PFSK-1 (cell line): Measurements from ENCODE around the gene NUDT8.

Experiments
- FOXP2 ChIP-seq: optimal IDR thresholded peaks from 2 replicates; pipeline ENCODE3; 2011; ENCODE audit warnings: borderline replicate concordance, control low read depth, inconsistent platforms; ENCODE audit not compliant: insufficient read depth; ENCODE audit errors: extremely low read length, extremely low read depth
- POLR2AphosphoS5 ChIP-seq: IDR thresholded peaks from 2 replicates; pipeline ENCODE4 v1.6.1; 2012; ENCODE audit warnings: low read depth, mild to moderate bottlenecking, control low read depth, low read length, moderate library complexity
- REST ChIP-seq, 2 experiments: IDR thresholded peaks; 2 replicates each; pipeline versions ENCODE4 v1.6.1 to v1.8.0; 2011 to 2012; ENCODE audit warnings: low read depth in 2 of 2, low read length in 2 of 2, control low read depth in 1 of 2, inconsistent platforms in 1 of 2, mild to moderate bottlenecking in 1 of 2, moderate library complexity in 1 of 2; ENCODE audit not compliant: insufficient read depth in 1 of 2
- SIN3A ChIP-seq: IDR thresholded peaks from 2 replicates; pipeline ENCODE4 v1.6.1; 2012; ENCODE audit warnings: mild to moderate bottlenecking, low read length, moderate library complexity, borderline replicate concordance; ENCODE audit not compliant: insufficient read depth
- TAF1 ChIP-seq: IDR thresholded peaks from 2 replicates; pipeline ENCODE4 v1.6.1; 2012; ENCODE audit warnings: low read length, control low read depth, borderline replicate concordance; ENCODE audit not compliant: insufficient read depth

The NUDT8 gene

GRCh38 chr11:67586568-67587250, 43.0 kb downstream of the NUDT8 start:
- TF ChIP-seq TAF1 (no peak), POLR2AphosphoS5 (peak; percentile 46; the same call in 1 of the 2 replicates), FOXP2 (no peak)

- TF ChIP-seq SIN3A (no peak), POLR2AphosphoS5 (no peak), REST (IDR thresholded peaks at IDR 0.05; ENCODE audit: insufficient read depth in 1 of 2, low read depth in 2 of 2, low read length in 2 of 2) (no peak), TAF1 (no peak), FOXP2 (no peak)
These were observed 43.8 kb downstream of the NUDT8 start for GRCh38 chr11:67585911-67586310.

- TF ChIP-seq FOXP2 (no peak), SIN3A (no peak), REST (IDR thresholded peaks at IDR 0.05; ENCODE audit: insufficient read depth in 1 of 2, low read depth in 2 of 2, low read length in 2 of 2) (no peak), POLR2AphosphoS5 (no peak), TAF1 (no peak)
These were observed 44.6 kb downstream of the NUDT8 start for GRCh38 chr11:67584881-67585873.

GRCh38 chr11:67584205-67584880, 45.4 kb downstream of the NUDT8 start:
- no peak for TF ChIP-seq TAF1
- TF ChIP-seq FOXP2, result no peak
- TF ChIP-seq REST (IDR thresholded peaks at IDR 0.05; ENCODE audit: insufficient read depth in 1 of 2, low read depth in 2 of 2, low read length in 2 of 2), result no peak
- TF ChIP-seq SIN3A, result no peak
- no peak for TF ChIP-seq POLR2AphosphoS5
